Choroid plexus epithelial cell (primary cell): ENCODE data around the gene ENAH.

Source experiments
- DNase-seq: peaks from one replicate; pipeline ENCODE4 v3.0.0-alpha.2; 2010; ENCODE audit warnings: low read depth
- H3K4me3 ChIP-seq: 2 replicates; pipeline ENCODE4 v1.5.1; 2011; ENCODE audit warnings: low read depth, mild to moderate bottlenecking, control low read depth, low read length, moderate library complexity
- TF ChIP-seq, protein P1 (sequence below): conservative IDR thresholded peaks from 2 replicates; pipeline ENCODE4 v1.5.1; 2011; ENCODE audit warnings: low read depth, mild to moderate bottlenecking, control low read depth, inconsistent platforms, low read length, moderate library complexity

The ENAH gene

DNA sequence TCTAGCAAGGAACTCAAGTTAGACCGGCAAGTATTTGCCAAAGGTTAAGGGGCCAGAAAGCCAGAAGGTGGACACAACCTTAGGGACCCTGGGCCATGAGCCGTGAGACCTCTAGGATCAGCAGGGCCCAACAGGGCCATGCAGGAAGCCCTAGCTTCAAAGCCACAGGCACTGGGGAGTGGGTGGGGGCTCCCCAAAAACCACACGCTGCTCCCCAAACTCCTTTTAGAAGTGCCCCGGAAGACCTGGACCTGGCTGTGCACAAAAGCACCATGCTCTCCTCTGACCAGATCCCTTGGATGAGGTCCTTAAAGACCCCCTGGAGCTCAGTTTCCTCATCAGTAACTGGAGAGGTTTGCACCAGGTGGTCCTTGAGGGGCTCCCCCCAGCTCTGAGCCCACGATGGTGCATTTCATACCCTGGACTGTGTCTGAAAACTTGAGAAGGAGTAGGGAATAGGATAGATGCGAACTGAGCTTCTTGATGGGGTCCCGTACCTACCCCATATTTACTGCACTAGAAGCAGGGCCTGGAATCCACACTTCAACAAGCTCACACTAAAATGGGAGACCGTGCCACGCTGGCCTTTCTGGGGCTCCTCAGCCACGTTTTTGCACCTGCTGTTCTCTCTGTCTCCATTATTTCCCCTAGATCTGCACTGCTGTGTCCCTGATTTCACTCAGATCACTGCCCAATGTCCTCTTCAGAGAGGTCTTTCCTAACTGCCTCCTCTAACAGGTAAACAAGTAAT, 184.5 kb downstream of the ENAH start:
- no peak for DNase-seq
- TF ChIP-seq, protein P1, sequence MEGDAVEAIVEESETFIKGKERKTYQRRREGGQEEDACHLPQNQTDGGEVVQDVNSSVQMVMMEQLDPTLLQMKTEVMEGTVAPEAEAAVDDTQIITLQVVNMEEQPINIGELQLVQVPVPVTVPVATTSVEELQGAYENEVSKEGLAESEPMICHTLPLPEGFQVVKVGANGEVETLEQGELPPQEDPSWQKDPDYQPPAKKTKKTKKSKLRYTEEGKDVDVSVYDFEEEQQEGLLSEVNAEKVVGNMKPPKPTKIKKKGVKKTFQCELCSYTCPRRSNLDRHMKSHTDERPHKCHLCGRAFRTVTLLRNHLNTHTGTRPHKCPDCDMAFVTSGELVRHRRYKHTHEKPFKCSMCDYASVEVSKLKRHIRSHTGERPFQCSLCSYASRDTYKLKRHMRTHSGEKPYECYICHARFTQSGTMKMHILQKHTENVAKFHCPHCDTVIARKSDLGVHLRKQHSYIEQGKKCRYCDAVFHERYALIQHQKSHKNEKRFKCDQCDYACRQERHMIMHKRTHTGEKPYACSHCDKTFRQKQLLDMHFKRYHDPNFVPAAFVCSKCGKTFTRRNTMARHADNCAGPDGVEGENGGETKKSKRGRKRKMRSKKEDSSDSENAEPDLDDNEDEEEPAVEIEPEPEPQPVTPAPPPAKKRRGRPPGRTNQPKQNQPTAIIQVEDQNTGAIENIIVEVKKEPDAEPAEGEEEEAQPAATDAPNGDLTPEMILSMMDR: no peak
- no peak overlapping the region for H3K4me3 ChIP-seq

DNA sequence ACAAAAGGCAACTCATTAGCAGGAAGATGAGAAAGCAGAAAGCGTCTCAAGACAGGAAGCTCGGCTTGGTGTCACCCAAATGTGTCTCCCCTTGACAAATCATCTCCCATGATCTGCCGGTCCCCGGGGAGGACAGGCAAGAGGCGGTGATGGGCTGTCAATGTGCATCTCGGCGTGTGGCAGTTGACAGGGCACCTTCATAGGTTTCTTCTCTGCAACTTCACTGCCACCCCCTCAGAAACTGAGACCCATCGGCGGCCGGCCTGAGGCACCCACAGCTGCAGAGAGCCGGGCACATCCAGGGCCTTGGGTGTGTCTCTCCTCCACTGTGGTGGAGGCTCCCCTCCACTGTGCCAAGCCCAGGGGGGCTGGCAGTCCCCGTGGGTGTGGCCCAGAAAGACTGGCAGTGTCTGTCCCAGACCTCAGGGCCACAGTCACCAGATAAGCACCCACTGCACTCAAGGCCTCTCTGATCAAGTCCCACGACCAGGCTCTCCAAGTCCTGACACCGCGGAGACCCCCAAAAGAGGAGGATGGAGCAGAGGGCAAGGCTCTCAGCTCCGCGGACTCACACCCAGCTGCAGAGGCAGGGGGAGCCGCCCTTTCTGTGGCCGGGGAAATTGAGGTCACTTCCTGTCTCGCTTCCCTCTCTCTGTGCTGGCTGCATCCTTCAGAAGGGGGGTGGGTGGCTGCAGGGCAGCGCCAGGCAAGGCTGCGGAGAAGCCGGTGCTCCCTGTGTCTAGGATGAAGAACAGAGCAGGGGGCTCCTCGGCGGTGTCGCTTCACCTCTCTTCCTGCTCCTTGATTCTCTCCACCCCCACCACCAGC, 185.5 kb downstream of the ENAH start:
- DNase-seq: no peak
- H3K4me3 ChIP-seq: no peak overlapping the region
- TF ChIP-seq, protein P1: no peak

DNA sequence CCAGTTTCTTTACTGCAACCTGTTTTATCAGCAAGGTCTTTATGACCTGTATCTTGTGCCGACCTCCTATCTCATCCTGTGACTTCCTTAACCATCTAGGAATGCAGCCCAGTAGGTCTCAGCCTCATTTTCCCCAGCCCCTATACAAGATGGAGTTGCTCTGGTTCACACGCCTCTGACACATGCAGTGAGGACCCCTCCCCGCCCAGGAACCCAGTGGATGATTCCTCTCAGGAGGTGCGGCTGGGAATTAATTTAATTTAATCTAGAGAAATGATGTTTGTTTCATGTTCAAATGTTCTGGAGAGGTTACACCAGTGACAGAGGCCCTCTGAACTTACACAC, 186.1 kb downstream of the ENAH start:
- no peak overlapping the region for H3K4me3 ChIP-seq
- no peak for DNase-seq
- TF ChIP-seq, protein P1: no peak

DNA sequence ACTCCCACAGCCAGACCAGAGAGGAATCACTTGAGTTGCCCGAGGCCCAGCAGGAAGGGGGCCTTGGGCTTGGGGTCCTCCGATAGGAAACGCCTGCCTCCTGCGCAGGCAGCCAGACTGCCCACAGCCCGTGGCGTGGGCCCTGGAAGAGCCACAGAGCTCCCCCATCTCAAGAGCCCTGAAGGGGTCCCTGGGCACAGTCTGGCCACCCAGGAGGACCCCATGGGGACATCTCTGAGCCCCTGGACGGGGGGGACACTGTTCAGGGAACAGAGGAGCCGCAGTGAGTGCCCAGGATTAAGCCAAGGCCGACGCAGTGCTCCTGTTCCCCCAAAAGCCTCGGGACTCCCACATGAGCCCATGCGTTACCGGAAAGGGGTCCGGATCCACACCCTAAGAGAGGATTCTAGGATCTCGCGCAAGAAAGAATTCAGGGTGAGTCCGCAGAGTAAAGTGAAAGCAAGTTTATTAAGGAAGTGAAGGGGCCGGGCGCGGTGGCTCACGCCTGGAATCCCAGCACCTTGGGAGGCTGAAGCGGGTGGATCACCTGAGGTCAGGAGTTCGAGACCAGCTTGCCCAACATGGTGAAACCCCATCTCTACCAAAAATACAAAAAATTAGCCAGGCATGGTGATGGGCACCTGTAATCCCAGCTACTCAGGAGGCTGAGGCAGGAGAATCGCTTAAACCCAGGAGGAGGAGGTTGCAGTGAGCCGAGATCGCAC, 187.0 kb downstream of the ENAH start:
- TF ChIP-seq, protein P1: no peak
- DNase-seq: no peak
- no peak overlapping the region for H3K4me3 ChIP-seq

DNA sequence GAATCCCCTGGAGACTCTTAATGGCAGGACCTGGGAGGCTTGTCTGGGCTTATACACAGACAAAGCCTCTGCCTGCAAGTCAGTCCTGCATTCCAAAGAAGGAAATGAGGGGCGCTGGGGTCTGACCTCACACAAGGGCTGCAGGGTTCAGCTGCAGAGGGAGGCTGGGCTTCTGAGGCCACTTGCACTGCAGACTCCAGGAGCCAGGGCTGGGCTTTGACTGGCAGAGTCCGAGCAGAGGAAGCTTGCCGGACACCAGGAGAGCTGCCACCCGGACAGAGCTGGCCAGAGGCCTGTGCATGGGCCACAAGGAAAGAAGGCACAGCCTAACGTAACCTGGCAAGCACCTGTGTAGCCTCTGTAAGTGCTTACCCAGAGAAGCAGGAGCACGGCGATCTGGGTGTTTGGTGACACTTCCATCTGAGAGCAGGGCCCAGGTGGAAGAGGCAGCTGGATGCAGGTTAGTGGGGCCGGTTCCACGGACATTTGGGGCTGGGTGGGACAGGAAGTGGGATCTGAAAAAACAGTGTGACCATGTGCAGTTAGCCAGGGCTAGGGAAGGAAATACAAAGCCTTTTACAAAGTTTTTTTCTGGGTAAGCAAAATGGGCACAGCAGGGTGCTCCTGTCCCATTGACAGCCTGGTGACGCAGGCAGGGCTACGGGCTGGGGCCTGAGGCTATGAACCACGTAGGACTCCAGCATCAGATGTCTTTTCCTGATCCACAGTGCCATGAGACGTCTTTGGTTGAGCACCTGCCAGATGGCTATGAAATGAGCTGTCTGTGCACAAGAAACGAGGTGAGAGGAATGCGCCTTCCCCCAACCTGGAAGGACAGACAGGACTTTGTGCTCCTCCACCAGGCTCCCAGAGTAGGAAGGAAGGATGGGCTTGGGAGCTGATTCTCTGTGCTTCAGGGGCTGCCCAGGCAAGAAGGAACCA, 187.8 kb downstream of the ENAH start:
- TF ChIP-seq, protein P1: no peak
- no peak for DNase-seq

More for the DNA sequence above, 187.8 kb downstream of the ENAH start:
- no peak overlapping the region for H3K4me3 ChIP-seq
